22Rv1 (cell line): ENCODE results near the gene SCN11A.

Experiments used
- CTCF ChIP-seq: fragments of 450-650 bp; IDR thresholded peaks from 2 replicates; pipeline ENCODE4 v1.5.1; 2017; ENCODE audit warnings: mild to moderate bottlenecking
- ZFX ChIP-seq: fragments of 450-650 bp; IDR thresholded peaks from 2 replicates; pipeline ENCODE4 v1.6.1; 2017; ENCODE audit warnings: antibody characterized with exemption, borderline replicate concordance

GRCh38 chr3:39028546-39028945, 23.2 kb downstream of the SCN11A start:
- TF ChIP-seq CTCF (no peak), ZFX (no peak)
